GM12878 (cell line): ENCODE data around the gene LIMA1. TPM values are rescaled to one million over a fixed set of nuclear protein-coding genes. Genes with fewer than 3 reads are reported as not detected.

Experiments
- ATAC-seq: fragments of 200-7000 bp; cut with Tn5 transposase; 3 replicates; pipeline ENCODE4 v1.9.1; 2020; ENCODE audit warnings: mild to moderate bottlenecking, moderate library complexity
- BruUV-seq: library from RNA; stranded (reverse); fragments of 400-500 nt; replicated peaks from 2 replicates; lab custom pipeline; 2021; lab: Mats Ljungman, UMichigan
- CTCF ChIA-PET: fragments of 300-600 bp; sonication (Branson Sonifier 250); formaldehyde crosslinking; extraction: SDS; loops from one replicate; lab custom pipeline; 2021; ENCODE audit warnings: inconsistent platforms; lab: Yijun Ruan, JAX
- POLR2A ChIA-PET: fragments of 350-600 bp; formaldehyde crosslinking; extraction: SDS; loops from one replicate; lab custom pipeline; 2021; ENCODE audit warnings: inconsistent platforms; lab: Charles Lee
- RAD21 ChIA-PET: fragments of 300-600 bp; sonication (Branson Sonifier 250); formaldehyde crosslinking; loops from one replicate; lab custom pipeline; 2023; ENCODE audit warnings: antibody characterized with exemption; ENCODE audit not compliant: unreplicated experiment; lab: Charles Lee
- SMC1A ChIA-PET: fragments of 300-600 bp; sonication (Branson Sonifier 250); formaldehyde crosslinking; loops from one replicate; lab custom pipeline; 2023; ENCODE audit not compliant: unreplicated experiment, uncharacterized antibody; lab: Charles Lee
- DNase-seq: peaks from one replicate; pipeline ENCODE4 v3.0.0-alpha.2; 2011; ENCODE audit warnings: low read depth, low spot score
- FAIRE-seq: peaks from 3 replicates; lab custom pipeline; 2011; peaks lifted over from hg19 to GRCh38; lab: Jason Lieb, UNC
- H2AFZ ChIP-seq: 2 replicates; pipeline ENCODE4 v1.6.0; 2011; ENCODE audit warnings: low read depth, low read length, control low read depth; ENCODE audit not compliant: control insufficient read depth
- H3K27ac ChIP-seq: 2 replicates; pipeline ENCODE4 v1.5.1; 2011; ENCODE audit warnings: control low read depth; ENCODE audit not compliant: control insufficient read depth, insufficient read depth
- H3K27me3 ChIP-seq, 2 experiments: replicated peaks in 1 of 2; 2 replicates each; pipeline versions ENCODE4 v1.6.0 to v1.6.1; 2011; ENCODE audit warnings: low read length in 1 of 2; ENCODE audit not compliant: control insufficient read depth in 2 of 2, insufficient read depth in 2 of 2
- H3K36me3 ChIP-seq, 2 experiments: 2 replicates each; pipeline ENCODE4 v1.5.1; 2011; ENCODE audit warnings: low read length in 1 of 2; ENCODE audit not compliant: control insufficient read depth in 2 of 2, insufficient read depth in 2 of 2
- H3K4me1 ChIP-seq: 2 replicates; pipeline ENCODE4 v1.6.1; 2011; ENCODE audit warnings: mild to moderate bottlenecking, low read length, moderate library complexity, mixed read lengths; ENCODE audit not compliant: control insufficient read depth, insufficient read depth
- H3K4me2 ChIP-seq: 2 replicates; pipeline ENCODE4 v1.6.0; 2011; ENCODE audit warnings: control low read depth; ENCODE audit not compliant: control insufficient read depth, insufficient read depth
- H3K4me3 ChIP-seq: fragments of 200-600 bp; sonication (generic); 2 replicates; pipeline ENCODE4 v1.5.1; 2016
- H3K79me2 ChIP-seq: 2 replicates; pipeline ENCODE4 v1.6.0; 2011; ENCODE audit warnings: low read length; ENCODE audit not compliant: control insufficient read depth, insufficient read depth
- H3K9ac ChIP-seq: 2 replicates; pipeline ENCODE4 v1.8.0; 2011; ENCODE audit warnings: low read length, control low read depth, mixed read lengths; ENCODE audit not compliant: control insufficient read depth, insufficient read depth
- H3K9me3 ChIP-seq: replicated peaks from 3 replicates; pipeline ENCODE4 v1.5.1; 2011; ENCODE audit warnings: mild to moderate bottlenecking, low read length; ENCODE audit not compliant: control insufficient read depth, insufficient read depth
- H4K20me1 ChIP-seq: 2 replicates; pipeline ENCODE4 v1.6.0; 2011; ENCODE audit not compliant: control insufficient read depth, insufficient read depth
- BCL11A ChIP-seq: IDR thresholded peaks from 2 replicates; pipeline ENCODE4 v1.6.1; 2011; ENCODE audit warnings: low read depth, low read length
- BHLHE40 ChIP-seq, 2 experiments: fragments of 450-650 bp in 1 of 2; IDR thresholded peaks; 2 replicates each; pipeline ENCODE4 v1.6.1; 2011 to 2017; ENCODE audit warnings: low read depth in 2 of 2, borderline replicate concordance in 1 of 2, improper control_type of control experiment in 1 of 2, low read length in 1 of 2, mild to moderate bottlenecking in 1 of 2
- GABPA ChIP-seq: IDR thresholded peaks from 2 replicates; pipeline ENCODE4 v1.6.1; 2014; ENCODE audit warnings: antibody characterized with exemption, low read depth, mild to moderate bottlenecking, inconsistent platforms
- HDGF ChIP-seq: fragments of 450-650 bp; IDR thresholded peaks from 2 replicates; pipeline ENCODE4 v1.6.1; 2016; ENCODE audit warnings: antibody characterized with exemption
- KAT2A ChIP-seq: conservative IDR thresholded peaks from 2 replicates; pipeline ENCODE4 v1.6.1; 2011; ENCODE audit warnings: low read depth, low read length; ENCODE audit not compliant: control insufficient read depth
- KDM1A ChIP-seq: fragments of 200-600 bp; sonication (generic); IDR thresholded peaks from 2 replicates; pipeline ENCODE4 v1.6.1; 2016; ENCODE audit warnings: borderline replicate concordance
- MXI1 ChIP-seq: fragments of 150-350 bp; IDR thresholded peaks from 2 replicates; pipeline ENCODE4 v1.6.1; 2011; ENCODE audit warnings: low read depth, mild to moderate bottlenecking, inconsistent platforms, low read length, improper control_type of control experiment
- PAX8 ChIP-seq: fragments of 450-650 bp; IDR thresholded peaks from 2 replicates; pipeline ENCODE4 v1.6.1; 2017; ENCODE audit warnings: mild to moderate bottlenecking, moderate library complexity
- POLR2AphosphoS5 ChIP-seq: IDR thresholded peaks from 2 replicates; pipeline ENCODE4 v1.6.1; 2011; ENCODE audit warnings: mild to moderate bottlenecking, low read length, inconsistent platforms
- TBL1XR1 ChIP-seq: IDR thresholded peaks from 2 replicates; pipeline ENCODE4 v1.6.1; 2012; ENCODE audit warnings: low read depth, low read length, improper control_type of control experiment
- ZSCAN29 ChIP-seq: fragments of 450-650 bp; IDR thresholded peaks from 2 replicates; pipeline ENCODE4 v1.6.1; 2017; ENCODE audit warnings: mild to moderate bottlenecking, moderate library complexity
- ZZZ3 ChIP-seq: IDR thresholded peaks from 2 replicates; pipeline ENCODE4 v1.6.1; 2011; ENCODE audit warnings: low read depth; ENCODE audit not compliant: control insufficient read depth, insufficient read length
- WGBS: methylation state at CpG from one replicate; pipeline ENCODE4 v1.1.6; 2016; ENCODE audit warnings: low lambda C conversion rate; ENCODE audit not compliant: insufficient replicate concordance, insufficient coverage; ENCODE audit errors: missing lambda C conversion rate; 5-methylcytosine and 5-hydroxymethylcytosine counted together
- in situ Hi-C: fragments of 300-500 bp; cut with MboI; formaldehyde crosslinking; loops from 9 replicates; pipeline ENCODE4 v1.14.3; 2018; ENCODE audit warnings: mixed read lengths
- intact Hi-C: fragments of 100-400 bp; cut with micrococcal nuclease; formaldehyde crosslinking; loops from one replicate; pipeline ENCODE4 v1.14.2; 2022; ENCODE audit not compliant: unreplicated experiment
- polyA plus RNA-seq, 11 experiments: library from polyadenylated mRNA; depleted of rRNA in 4 of 11; unstranded in 6 of 11; stranded (reverse) in 5 of 11; fragments of >200 nt; fragmentation: Nextera tagmentation in 4 of 11; fragmentation: Illumina TruSeq in 1 of 11; extraction: Ambion mirVana in 4 of 11; extraction: Trizol in 1 of 11; gene quantifications; 1 replicate in 1 of 11; 2 replicates in 10 of 11; pipeline versions ENCODE4 v1.2.1 to v1.2.3, GENCODE V29; 2011 to 2016; ENCODE audit warnings: inconsistent platforms in 2 of 11, missing spikeins in 2 of 11, low read depth in 1 of 11
- total RNA-seq, 4 experiments: library from RNA; depleted of rRNA in 3 of 4; stranded (reverse); fragments of >200 nt in 3 of 4; fragmentation: Illumina TruSeq in 1 of 4; extraction: Trizol in 1 of 4; gene quantifications; 2 replicates each; pipeline versions ENCODE4 v1.2.1 to v1.2.3, GENCODE V29; 2013 to 2021
- TF ChIP-seq, protein P1 (sequence below): fragments of 450-650 bp; formaldehyde crosslinking; IDR thresholded peaks from 2 replicates; pipeline ENCODE4 v1.4.0; 2022; ENCODE audit warnings: mild to moderate bottlenecking, moderate library complexity
- TF ChIP-seq, protein P2 (sequence below): IDR thresholded peaks from 2 replicates; pipeline ENCODE4 v1.6.1; 2011; ENCODE audit warnings: borderline replicate concordance, low read depth, mild to moderate bottlenecking, moderate library complexity, low read length; ENCODE audit not compliant: insufficient read depth, poor library complexity, severe bottlenecking
- TF ChIP-seq, protein P3 (sequence below): fragments of 450-650 bp; IDR thresholded peaks from 2 replicates; pipeline ENCODE4 v1.6.1; 2016; ENCODE audit warnings: mild to moderate bottlenecking, moderate library complexity, borderline replicate concordance

The LIMA1 gene
- total and polyA plus RNA-seq, 10 of the 15 experiments (the other 5 are each of a cell fraction or from before 2014, with no cell fraction given) = 53.2 to 109 (median 60.8) TPM

- TF ChIP-seq, protein P1, sequence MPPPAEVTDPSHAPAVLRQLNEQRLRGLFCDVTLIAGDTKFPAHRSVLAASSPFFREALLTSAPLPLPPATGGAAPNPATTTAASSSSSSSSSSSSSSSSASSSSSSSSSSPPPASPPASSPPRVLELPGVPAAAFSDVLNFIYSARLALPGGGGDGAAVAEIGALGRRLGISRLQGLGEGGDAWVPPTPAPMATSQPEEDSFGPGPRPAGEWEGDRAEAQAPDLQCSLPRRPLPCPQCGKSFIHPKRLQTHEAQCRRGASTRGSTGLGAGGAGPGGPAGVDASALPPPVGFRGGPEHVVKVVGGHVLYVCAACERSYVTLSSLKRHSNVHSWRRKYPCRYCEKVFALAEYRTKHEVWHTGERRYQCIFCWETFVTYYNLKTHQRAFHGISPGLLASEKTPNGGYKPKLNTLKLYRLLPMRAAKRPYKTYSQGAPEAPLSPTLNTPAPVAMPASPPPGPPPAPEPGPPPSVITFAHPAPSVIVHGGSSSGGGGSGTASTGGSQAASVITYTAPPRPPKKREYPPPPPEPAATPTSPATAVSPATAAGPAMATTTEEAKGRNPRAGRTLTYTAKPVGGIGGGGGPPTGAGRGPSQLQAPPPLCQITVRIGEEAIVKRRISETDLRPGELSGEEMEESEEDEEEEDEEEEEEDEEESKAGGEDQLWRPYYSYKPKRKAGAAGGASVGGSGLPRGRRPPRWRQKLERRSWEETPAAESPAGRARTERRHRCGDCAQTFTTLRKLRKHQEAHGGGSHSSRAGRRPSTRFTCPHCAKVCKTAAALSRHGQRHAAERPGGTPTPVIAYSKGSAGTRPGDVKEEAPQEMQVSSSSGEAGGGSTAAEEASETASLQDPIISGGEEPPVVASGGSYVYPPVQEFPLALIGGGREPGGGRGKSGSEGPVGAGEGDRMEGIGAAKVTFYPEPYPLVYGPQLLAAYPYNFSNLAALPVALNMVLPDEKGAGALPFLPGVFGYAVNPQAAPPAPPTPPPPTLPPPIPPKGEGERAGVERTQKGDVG = no peak
- no peak for TF ChIP-seq TBL1XR1
- TF ChIP-seq MXI1 = no peak
- TF ChIP-seq ZSCAN29 = no peak
- no peak for TF ChIP-seq GABPA
- no peak for TF ChIP-seq ZZZ3
- TF ChIP-seq, protein P2, sequence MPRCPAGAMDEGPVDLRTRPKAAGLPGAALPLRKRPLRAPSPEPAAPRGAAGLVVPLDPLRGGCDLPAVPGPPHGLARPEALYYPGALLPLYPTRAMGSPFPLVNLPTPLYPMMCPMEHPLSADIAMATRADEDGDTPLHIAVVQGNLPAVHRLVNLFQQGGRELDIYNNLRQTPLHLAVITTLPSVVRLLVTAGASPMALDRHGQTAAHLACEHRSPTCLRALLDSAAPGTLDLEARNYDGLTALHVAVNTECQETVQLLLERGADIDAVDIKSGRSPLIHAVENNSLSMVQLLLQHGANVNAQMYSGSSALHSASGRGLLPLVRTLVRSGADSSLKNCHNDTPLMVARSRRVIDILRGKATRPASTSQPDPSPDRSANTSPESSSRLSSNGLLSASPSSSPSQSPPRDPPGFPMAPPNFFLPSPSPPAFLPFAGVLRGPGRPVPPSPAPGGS = no peak
- TF ChIP-seq, all 136 proteins: peak for 0
Measured at GRCh38 chr12:50234347-50234746, 49.0 kb downstream of the LIMA1 start (continued).

GRCh38 chr12:50232771-50233209 is 50.5 kb downstream of the LIMA1 start:
- Histone ChIP-seq H3K27ac (no peak overlapping the region), H3K9ac (no peak overlapping the region), H3K79me2 (no peaks in the 10 kb centered on the region), H3K4me2 (no peak overlapping the region), H4K20me1 (no peaks in the 10 kb centered on the region), H3K27me3 (no peaks in the 10 kb centered on the region), H3K9me3 (no peaks in the 10 kb centered on the region), H2AFZ (no peak overlapping the region), H3K4me3 (no peak overlapping the region), H3K4me1 (no peaks in the 10 kb centered on the region), H3K36me3 (no peaks in the 10 kb centered on the region)
- in situ Hi-C loops (no loop called here), intact Hi-C loops (no loop called here)
- 67% methylated on average over 9 of the region's 9 CpGs for WGBS
- ChIA-PET RAD21 (interaction anchor here (1.2 to 4.9 kb wide), 6 partner anchors 10 to 48 kb away, joined by 3 to 28 read pairs (median 4); no protein-coding TSS in a partner anchor), SMC1A (interaction anchor here (1.0 to 5.2 kb wide), 9 partner anchors 8 to 51 kb away, joined by 4 to 26 read pairs (median 8); no protein-coding TSS in a partner anchor), POLR2A (interaction anchor here (1.2 to 4.2 kb wide), 5 partner anchors 8 to 51 kb away, joined by 3 to 24 read pairs (median 5); no protein-coding TSS in a partner anchor), CTCF (interaction anchor here (0.8 to 2.6 kb wide), 7 partner anchors 9 to 122 kb away, joined by 3 to 7 read pairs (median 3); no protein-coding TSS in a partner anchor)
- FAIRE-seq (no peak), DNase-seq (no peak), ATAC-seq (no peak)
- no TSS peak for BruUV-seq
- TF ChIP-seq KDM1A (no peak), PAX8 (no peak), BCL11A (no peak), POLR2AphosphoS5 (no peak), BHLHE40 (IDR thresholded peaks at IDR 0.05; ENCODE audit: borderline replicate concordance in 1 of 2, low read depth in 2 of 2, low read length in 1 of 2) (no peak), HDGF (no peak), KAT2A (no peak)
- TF ChIP-seq, protein P3, sequence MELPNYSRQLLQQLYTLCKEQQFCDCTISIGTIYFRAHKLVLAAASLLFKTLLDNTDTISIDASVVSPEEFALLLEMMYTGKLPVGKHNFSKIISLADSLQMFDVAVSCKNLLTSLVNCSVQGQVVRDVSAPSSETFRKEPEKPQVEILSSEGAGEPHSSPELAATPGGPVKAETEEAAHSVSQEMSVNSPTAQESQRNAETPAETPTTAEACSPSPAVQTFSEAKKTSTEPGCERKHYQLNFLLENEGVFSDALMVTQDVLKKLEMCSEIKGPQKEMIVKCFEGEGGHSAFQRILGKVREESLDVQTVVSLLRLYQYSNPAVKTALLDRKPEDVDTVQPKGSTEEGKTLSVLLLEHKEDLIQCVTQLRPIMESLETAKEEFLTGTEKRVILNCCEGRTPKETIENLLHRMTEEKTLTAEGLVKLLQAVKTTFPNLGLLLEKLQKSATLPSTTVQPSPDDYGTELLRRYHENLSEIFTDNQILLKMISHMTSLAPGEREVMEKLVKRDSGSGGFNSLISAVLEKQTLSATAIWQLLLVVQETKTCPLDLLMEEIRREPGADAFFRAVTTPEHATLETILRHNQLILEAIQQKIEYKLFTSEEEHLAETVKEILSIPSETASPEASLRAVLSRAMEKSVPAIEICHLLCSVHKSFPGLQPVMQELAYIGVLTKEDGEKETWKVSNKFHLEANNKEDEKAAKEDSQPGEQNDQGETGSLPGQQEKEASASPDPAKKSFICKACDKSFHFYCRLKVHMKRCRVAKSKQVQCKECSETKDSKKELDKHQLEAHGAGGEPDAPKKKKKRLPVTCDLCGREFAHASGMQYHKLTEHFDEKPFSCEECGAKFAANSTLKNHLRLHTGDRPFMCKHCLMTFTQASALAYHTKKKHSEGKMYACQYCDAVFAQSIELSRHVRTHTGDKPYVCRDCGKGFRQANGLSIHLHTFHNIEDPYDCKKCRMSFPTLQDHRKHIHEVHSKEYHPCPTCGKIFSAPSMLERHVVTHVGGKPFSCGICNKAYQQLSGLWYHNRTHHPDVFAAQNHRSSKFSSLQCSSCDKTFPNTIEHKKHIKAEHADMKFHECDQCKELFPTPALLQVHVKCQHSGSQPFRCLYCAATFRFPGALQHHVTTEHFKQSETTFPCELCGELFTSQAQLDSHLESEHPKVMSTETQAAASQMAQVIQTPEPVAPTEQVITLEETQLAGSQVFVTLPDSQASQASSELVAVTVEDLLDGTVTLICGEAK = no peak
